NCI-H2081 treated with DMSO at 0.1 percent for 48 hours (cell line): Measurements from ENCODE around the gene LAT.

Source experiments
- DNase-seq: peaks from one replicate; lab custom pipeline; 2025; lab: John Stamatoyannopoulos, UW

LAT gene

DNA sequence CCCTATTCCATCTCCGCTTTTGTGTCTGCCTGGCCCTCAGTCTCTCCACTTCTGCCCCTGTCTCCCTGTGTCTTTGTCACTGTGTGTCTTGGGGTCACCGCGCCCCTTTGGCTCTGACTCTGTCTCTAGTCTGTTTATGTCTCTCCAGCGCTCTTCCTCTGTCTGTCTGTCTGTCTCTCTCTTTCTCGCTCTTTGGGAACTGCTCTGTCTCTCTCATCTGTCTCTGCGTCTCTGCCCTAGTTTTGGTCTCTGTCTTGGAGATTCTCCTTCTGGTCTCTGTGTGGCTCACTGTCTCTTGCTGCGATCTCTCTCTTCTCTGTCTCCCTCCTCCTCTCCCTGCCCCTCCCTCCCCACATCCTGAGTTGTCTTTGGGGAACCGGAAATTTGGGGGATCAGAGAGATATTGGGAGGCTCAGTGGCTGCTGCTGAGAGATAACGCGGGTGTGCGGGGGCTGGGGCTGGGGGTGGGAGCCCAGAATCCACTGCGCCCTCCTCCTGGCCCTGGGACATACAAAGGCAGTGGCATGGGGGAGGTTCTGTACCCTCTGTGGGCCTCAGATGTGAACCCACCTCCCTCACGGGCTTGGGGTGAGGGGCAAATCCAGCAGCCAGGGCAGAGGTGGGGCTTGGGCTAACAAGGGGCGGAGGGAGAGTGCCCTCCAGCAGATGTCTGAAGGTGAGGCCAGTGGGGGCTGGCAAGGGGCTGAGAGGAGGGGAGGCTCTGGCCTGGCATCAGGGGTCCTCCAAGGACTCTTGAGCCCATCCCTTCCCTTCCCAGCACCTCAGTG lies 24.4 kb downstream of the LAT start:
- no peak for DNase-seq

DNA sequence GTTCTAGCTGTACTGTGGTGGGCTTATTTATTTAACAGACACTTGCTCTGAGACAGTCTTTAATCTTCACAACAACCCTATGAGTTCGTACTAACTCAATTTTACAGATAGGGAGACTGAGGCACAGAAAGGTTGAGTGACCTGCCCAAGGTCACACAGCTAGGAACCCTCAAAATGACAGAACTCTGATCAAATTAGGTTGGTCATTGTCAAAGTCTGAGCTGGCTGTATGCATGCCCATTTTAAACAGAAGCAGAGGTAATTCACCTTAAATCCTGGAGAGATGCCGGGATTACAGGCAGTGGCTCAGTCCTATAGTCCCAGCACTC lies 24.9 kb downstream of the LAT start:
- no peak for DNase-seq

DNA sequence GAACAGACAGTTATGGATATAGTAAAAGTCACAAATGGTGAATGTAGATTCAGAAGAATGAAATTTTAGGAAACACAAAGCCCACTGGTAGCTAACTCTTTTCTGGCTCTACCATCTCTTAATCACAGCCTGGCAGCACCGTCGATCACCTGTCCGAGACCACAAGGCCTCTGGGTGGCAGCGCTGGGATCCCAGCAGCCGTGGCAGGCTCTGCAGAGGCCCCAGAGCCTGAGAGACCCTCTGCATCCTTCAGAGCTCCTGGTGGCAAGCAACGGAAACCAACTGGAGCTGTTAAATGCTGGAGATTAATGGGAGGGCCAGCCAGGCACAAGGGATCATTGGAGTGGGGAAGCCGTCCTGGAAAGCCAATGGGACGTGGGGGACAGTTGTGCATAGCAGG lies 26.3 kb downstream of the LAT start:
- no peak for DNase-seq

DNA sequence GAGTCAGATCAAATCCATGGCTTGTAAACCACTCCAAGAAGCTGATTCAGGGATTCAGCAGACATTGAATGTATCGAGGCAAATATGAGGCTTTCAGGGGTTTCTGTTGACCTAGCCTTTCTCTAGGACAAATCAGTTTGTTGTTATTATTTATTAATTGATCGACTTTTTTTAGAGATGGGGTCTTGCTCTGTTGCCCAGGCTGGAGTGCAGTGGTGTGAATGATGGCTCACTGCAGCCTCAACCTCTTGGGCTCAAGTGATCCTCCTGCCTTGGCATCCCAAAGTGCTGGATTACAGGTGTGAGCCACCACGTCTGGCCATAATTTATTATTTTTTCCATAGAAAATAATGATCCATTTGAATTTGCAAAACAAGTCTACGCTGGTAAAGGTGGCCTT lies 27.0 kb downstream of the LAT start:
- DNase-seq: no peak

DNA sequence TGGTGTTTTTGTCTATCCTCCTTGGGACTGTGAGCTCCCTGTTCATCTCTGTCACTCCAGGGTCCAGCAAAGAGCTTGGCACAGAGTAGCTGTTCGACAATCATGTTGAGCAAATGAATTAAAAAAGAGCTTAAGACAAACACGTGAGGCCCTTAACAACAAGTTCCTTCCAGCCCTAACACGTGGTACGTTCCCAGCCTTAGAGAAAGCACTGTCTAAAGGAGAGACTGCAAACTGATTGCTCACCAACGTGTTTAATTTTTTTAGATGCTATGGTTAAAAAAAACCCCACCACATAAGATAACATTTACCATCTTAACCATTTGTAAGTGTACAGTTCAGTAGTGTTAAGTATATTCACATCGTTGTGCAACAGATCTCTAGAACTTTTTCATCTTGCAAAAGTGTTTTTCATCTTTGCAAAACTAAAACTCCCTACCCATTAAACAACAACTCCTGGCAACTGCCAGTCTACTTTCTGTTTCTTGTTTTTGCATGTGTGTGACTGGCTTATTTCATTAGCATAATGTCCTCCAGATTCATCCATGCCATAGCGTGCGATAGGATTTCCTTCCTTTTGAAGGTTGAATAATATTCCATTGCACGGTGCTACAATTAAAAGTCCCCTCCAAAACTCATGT lies 28.2 kb downstream of the LAT start:
- no peak for DNase-seq

DNA sequence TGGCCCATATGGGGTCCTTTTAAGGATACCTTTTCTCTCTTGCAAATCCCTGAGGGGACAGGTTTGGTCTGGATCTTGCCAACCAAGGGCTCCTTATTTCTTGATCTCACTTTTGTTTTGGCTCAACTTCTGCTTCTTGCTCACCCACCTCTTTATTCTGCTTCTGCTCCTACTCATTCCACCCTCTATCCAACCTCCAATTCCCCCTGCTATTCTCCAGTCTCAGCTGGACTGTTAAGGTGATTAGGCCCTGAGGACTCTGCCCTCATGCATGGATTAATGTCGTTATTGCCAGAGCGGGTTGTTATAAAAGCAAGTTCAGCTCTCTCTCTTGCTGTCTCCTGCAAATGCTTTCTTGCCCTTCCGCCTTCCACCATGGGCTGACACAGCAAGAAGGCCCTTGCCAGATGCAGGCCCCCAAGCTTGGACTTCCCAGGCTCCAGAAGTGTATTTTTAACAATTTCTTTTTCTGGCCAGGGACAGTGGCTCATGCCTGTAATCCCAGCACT lies 29.8 kb downstream of the LAT start:
- no peak for DNase-seq

DNA sequence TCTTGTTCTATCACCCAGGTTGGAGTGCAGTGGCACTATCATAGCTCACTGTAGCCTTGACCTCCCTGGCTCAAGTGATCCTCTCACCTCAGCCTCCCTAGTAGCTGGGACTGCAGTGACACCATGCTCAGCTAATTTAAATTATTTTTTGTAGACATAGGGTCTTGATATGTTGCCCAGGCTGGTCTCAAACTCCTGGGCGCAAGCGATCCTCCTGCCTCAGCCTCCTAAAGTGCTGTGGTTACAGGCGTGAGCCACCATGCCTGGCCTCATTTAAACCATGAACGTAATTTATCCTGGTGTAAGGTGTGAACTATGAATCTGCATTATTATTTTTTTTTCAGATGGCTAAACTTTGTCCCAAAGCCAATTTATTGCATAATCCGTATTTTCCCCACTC lies 37.3 kb downstream of the LAT start:
- DNase-seq: no peak

DNA sequence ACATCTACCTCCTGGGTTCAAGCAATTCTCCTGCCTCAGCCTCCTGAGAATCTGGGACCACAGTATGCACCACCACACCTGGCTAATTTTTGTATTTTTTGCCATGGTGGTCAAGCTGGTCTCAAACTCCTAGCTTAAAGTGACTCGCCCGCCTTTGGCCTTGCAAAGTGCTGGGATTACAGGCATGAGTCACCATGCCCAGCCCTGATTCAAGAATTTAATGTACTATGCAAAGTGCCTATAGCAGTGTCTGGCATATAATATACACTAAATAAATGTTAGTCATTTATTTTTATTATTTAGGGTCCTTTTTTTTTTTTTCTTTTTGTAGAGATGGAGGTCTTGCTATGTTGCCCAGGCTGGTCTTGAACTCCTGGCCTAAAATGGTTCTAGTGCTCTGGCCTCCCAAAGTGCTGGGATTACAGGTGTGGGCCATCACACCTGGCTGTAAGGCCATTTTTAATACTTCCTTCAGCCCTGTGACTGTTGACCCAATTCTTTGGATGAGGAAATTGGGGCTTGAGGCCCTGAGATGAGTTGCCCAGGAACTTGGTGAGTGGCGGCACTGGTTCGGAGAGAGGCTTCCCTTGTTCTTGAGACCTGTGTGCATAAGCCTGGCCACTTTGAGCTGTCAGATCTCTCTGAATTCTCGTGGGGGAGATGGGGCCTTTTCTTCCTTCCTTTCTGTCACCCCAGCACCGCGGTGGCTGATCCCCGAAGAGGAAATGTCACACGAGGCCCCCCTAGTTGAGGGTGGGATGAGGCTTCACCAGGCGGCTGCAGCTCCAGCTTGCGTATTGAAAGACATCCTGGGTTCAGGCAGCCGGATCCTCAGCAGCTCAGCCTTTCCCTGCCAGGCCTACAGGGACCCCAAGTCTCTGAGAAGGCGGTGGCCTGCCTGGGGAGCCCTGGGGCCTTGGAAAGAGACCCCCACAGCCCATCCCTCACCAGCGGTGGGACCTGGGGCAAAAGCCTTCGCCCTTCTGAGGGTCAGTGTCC lies 38.7 kb downstream of the LAT start:
- no peak for DNase-seq

DNA sequence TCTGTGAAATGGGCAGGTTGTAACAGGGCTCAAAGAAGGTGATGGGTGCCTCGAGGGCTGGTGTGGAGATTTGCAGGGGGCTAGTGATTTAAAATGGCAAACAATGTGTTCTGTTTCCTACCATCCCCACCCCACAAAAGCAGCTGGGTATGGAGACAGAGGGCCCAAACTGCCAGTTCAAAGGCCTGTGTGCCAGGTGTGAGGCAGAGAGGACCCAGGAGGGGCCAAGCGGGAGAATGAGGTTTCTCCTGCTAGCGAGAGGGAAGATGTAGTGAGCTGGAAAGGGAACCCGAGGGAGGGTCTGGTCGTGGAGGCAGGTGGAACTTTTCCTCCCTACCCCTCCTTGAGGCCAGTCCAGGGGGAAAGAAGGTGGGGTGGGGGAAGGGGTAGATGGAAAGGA lies 39.4 kb downstream of the LAT start:
- DNase-seq: no peak

DNA sequence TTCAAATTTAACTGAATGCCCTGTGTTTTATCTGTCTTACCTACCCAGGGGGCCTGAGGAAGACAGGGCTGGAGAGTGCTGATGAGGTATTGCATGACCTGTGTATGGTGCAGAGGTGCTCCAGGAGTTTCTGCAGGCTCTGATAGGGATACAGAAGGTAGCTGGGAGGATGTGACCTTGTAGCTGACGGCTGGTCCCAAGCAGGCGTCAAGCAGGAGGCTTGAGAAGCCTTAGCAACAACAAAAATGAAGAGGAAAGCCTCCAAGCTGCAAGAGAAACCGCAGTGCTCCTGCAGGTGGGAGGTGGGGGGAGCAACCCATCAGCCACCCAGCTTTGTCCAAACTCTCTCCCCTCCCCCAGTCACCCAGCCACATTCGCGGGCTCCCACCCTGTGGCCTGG lies 40.4 kb downstream of the LAT start:
- DNase-seq: no peak

DNA sequence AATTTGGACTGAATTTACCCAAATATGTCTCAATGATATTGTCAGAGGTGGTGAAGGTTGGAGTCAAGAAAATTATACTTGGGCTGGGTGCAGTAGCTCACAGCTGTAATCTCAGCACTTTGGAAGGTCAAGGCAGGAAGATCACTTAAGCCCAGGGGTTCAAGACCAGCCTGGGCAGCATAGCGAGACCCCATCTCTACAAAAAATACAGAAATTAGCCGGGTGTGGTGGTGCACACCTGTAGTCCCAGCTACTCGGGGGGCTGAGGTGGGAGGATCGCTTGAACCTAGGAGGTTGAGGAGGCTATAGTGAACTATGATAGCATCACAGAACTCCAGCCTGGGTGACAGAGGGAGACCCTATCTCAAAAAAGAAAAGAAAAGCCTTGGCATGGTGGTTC lies 40.9 kb downstream of the LAT start:
- no peak for DNase-seq

DNA sequence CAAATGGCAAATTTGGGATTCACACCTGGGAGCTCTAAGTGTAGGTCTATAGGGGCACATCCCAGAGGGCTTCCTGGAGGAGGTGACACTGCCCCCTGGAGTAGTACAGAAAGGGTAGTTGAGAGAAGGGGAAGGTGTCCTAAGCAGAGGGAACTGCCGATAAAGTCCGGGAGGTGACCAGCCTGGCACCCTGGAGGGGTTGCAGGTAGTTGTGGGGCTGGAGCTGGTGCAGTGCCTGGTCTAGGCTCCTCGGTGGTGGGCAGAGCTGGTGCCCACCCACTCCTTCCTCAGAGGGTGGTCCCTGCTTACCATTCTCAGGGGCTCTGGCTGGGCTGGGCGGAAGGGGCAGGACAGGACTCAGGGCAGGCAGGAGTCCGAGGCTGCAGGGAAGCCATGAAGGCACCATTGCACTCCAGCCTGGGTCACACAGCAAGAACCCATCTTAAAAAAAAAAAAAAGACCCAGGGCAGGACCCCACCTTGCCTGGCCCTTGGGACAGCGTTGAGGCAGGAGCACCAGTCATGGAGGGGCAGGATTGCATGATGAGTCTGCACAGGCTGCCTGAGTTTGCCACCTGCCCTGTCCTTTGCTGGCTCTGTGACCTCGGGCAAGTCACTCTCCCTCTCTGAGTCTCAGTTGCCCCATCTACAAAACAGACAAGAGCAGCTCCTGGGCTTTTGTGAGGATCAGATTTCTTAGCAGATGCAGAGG lies 43.8 kb downstream of the LAT start:
- DNase-seq: no peak

DNA sequence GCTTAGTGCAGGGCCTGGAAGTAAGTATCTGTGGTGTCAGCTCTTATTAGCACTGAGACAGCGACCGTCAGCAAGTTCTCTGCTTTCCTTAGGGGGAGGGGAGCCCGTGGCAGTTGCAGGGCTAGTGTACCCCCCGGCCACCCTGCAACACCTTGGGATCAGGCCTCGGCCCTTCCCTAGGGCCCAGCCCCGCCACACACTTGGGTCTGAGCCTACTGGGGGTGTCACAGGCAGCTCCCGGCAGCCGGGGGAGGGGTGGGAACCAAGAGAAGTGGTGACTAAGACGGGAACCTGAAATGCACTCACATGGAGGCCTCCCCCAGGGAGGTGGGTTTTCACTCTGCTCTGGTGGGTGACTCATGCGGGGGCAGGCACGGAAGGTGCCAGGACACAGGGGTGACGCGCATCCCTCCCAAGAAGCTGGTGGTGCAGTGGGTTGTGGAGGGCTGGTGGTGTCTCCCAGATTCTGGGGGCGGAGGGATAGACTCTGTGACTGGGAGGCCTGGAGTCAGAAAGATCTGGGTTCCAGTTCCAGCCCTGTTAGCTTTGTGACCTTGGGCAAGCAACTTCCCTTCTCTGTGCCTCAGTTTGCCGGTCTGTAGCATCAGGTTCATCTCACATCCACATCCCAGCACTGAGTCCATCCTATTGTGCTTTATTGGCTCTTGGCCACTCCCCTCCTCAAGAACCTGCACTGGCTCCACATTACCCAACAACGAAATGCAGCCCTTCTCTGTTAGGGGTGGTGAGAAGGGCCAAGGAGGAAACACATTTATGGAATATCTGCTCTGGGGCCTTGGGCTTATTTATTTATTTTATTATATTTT lies 44.5 kb downstream of the LAT start:
- DNase-seq: no peak

DNA sequence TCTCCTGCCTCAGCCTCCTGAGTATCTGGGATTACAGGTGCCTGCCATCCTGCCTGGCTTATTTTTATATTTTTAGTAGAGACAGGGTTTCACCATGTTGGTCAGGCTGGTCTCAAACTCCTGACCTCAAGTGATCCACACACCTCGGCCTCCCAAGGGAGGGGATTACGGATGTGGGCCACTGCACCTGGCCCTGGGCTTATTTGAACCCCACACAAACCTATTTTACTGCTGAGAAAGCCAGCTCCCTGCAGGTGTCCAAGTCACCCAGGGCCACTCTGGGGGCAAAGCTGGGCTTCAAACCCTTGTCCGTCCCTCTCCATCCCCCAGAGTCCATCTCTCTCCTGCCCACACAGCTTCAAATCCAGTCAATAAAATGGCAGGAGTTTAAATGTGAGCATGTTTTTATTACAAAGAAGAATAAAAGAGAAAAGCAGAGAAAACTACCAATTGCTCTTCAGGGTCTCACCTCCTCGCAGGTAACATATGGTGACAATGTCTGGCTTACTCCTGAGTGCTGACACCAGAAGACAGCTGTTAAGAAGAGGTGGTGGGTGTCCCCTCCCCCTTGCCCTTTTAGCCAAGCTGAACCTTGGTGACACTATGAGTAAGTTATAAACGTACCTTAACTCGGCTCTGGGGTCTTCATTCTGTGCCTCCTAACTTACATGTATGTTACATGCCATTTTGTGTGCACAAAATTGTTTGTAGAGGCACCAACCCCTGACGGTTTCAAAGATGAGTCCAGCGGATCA lies 45.4 kb downstream of the LAT start:
- no peak for DNase-seq
